GM12891 (cell line): Measurements from ENCODE around the gene NUAK2.

Experiments
- DNase-seq: peaks from one replicate; pipeline ENCODE4 v3.0.0; 2011; ENCODE audit warnings: low spot score; ENCODE audit not compliant: insufficient read length
- FAIRE-seq: peaks from 2 replicates; lab custom pipeline; 2011; peaks lifted over from hg19 to GRCh38; lab: Jason Lieb, UNC
- PAX5 ChIP-seq: IDR thresholded peaks from 2 replicates; pipeline ENCODE4 v1.6.1; 2011; ENCODE audit warnings: low read length, moderate library complexity, mild to moderate bottlenecking; ENCODE audit not compliant: insufficient read depth, severe bottlenecking
- POLR2A ChIP-seq: IDR thresholded peaks from 2 replicates; pipeline ENCODE4 v1.6.1; 2011; ENCODE audit warnings: low read depth, low read length, control low read depth
- POLR2AphosphoS5 ChIP-seq: IDR thresholded peaks from 2 replicates; pipeline ENCODE4 v1.6.1; 2011; ENCODE audit warnings: low read depth, low read length, control low read depth
- POU2F2 ChIP-seq: IDR thresholded peaks from 2 replicates; pipeline ENCODE4 v1.6.1; 2011; ENCODE audit warnings: low read depth, mild to moderate bottlenecking, control low read depth, low read length, moderate library complexity
- SPI1 ChIP-seq: IDR thresholded peaks from 2 replicates; pipeline ENCODE4 v1.6.1; 2011; ENCODE audit warnings: low read depth, low read length, control low read depth
- TAF1 ChIP-seq: IDR thresholded peaks from 2 replicates; pipeline ENCODE4 v1.6.1; 2011; ENCODE audit warnings: low read depth, low read length, control low read depth

Gene NUAK2

DNA sequence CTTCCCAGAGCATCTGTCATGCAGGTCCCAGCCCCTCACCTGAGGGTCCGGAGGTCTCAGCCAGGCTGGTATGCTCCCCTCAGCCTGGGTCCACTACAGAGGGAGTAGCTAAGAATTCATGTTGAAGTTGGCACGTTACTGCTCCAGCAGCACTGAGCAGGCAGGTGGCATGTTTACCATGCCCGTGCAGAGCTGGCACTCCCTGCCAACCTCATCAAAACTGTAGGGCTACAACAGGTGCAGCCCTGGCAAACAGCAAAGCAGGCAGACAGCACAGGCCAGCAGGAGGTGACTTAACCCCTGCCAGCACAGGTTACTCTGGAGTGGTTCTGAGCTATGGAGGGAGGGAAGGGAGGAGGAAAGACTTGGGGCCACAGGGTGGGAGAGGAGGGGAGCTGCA is 46.4 kb downstream of the NUAK2 start:
- no peak for DNase-seq
- FAIRE-seq, result no peak
- TF ChIP-seq TAF1 (no peak), SPI1 (no peak), PAX5 (no peak), POLR2AphosphoS5 (no peak), POU2F2 (no peak), POLR2A (no peak)

DNA sequence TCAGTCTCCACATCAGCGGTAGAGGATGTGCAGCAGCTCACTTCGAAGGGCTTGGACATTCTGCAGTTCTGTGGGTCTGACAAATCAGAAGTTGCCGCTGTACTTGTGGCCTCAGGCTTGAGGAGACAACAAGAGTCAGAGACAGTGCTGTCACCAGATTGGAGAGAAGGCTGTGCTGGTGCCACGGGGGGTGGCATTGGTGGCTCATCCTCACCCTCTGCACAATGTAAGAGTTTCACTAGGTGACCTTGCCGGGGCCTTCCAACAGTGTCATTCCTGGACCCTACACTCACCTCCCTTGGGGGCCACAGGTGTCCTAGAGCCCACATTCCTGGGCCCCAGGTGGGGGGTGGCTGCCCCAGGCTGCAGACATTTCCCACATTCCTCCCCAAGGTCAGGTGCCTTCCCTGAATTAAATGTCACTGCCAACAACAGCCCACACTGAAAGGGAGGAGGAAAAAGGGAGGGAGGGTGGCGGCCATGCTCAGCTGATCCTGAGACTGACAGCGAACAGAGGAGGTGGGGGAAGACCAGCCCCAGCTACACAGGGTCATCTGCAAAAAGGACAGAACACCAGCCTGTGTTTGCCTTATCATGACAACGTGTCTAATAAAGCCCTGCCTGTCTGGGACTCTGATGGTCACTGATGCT is 47.4 kb downstream of the NUAK2 start:
- FAIRE-seq (no peak), DNase-seq (no peak)
- peak; percentile 30 for TF ChIP-seq PAX5
- no peak for TF ChIP-seq POLR2A

DNA sequence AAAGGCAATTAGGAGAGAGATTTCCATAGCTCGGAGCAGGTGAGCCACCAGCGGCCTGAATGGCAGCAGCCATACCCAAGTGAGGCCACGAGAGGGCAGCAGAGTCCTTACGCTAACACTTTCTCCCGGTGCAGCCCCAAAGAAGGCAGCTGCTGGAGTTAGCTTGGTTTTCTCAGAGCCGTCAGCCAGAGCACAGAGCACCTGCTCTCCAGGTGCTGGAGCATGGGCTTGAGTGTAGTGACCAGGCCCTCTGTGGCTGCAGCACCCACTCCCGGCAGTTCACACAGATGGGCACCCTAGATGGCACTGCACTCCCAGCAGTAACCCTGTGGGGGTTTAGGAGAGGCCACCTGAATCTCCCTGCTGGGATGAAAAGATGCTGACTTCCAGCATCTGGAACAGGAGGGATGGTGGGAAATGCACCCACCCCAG is 48.0 kb downstream of the NUAK2 start:
- TF ChIP-seq SPI1, result no peak
- TF ChIP-seq TAF1, result no peak
- TF ChIP-seq POU2F2, result 0 out of 2 replicates have a peak, but pooled peaks have one; percentile 45
- no peak for TF ChIP-seq PAX5
- no peak for TF ChIP-seq POLR2A
- FAIRE-seq (peak; percentile 96), DNase-seq (peak; percentile 86)

DNA sequence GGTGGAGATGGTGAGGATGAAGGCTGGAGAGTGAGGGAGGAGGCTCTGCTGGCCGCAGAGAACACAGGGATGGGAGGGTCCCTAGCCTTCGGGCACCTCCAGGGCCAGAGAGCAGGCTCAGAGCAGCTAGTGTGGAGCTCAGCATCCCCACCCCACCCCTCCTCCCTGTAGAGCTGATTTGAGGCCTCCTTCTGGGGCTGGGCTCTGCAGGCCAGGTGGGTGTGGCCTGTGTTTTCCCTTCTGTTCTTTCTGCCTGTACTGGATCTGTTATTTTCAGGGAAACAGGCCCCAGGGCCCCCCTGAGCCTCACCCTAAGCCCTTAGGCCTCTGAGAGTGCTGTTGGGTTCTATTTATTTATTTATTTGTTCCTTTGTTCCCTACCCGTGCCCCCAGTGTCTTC is 49.0 kb downstream of the NUAK2 start:
- TF ChIP-seq PAX5 (no peak), SPI1 (no peak), POU2F2 (no peak), POLR2AphosphoS5 (no peak), TAF1 (no peak), POLR2A (no peak)
- DNase-seq (no peak), FAIRE-seq (no peak)

DNA sequence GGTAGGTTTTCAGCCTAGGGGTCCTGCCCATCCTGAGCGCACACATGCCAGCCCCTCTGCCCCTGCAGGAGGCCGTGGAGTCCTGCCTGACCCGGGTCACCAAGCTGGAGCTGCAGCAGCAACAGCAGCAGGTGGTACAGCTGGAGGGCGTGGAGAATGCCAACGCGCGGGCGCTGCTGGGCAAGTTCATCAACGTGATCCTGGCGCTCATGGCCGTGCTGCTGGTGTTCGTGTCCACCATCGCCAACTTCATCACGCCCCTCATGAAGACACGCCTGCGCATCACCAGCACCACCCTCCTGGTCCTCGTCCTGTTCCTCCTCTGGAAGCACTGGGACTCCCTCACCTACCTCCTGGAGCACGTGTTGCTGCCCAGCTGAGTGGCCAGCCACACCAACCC is 49.8 kb downstream of the NUAK2 start:
- DNase-seq (no peak), FAIRE-seq (no peak)
- TF ChIP-seq POLR2AphosphoS5, result no peak
- no peak for TF ChIP-seq POLR2A
- TF ChIP-seq TAF1, result no peak
- TF ChIP-seq SPI1, result no peak
- no peak for TF ChIP-seq PAX5
- TF ChIP-seq POU2F2, result no peak

DNA sequence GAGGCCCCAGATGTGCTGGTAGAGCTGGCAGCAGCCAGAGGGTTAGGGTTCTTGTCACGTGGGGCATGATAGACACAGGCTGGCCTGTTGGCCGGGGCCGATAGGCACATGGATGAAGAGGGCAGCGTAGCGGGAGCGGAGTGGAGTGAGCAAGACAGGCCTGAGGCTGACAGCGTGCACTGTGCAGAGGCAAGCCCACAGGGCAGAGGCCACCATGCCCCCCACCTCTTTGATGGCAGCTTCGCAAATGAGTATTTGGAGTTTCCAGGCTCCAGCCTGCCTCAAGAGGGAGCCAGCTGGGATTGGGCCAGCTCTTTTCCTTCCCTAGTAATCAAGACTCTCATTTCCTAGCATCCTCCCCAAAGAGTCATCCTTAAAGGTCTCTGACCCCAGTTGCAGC is 50.3 kb downstream of the NUAK2 start:
- TF ChIP-seq POU2F2 (no peak), TAF1 (no peak), PAX5 (no peak), SPI1 (no peak), POLR2AphosphoS5 (no peak), POLR2A (no peak)
- DNase-seq (no peak), FAIRE-seq (no peak)

DNA sequence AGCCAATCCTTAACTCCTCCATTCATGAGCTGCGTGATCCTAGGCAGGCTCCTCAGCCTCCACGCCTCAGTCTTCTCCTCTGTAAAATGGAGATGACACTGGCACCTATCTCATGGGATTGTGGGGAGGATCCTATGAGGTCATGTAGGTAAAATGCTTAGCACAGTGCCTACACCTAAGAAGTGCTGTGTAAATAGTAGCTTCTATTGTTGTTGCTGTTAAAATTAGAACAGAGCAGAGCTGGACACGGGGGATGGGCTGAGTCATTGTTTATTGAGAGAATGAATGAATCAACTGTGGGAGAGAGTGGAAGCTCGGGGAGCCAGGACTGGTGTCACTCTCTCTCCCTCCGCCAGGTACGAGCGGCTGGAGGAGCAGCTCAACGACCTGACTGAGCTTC is 50.8 kb downstream of the NUAK2 start:
- no peak for TF ChIP-seq POLR2A
- no peak for TF ChIP-seq SPI1
- TF ChIP-seq TAF1, result no peak
- no peak for TF ChIP-seq POU2F2
- no peak for TF ChIP-seq PAX5
- no peak for TF ChIP-seq POLR2AphosphoS5
- no peak for FAIRE-seq
- no peak for DNase-seq

DNA sequence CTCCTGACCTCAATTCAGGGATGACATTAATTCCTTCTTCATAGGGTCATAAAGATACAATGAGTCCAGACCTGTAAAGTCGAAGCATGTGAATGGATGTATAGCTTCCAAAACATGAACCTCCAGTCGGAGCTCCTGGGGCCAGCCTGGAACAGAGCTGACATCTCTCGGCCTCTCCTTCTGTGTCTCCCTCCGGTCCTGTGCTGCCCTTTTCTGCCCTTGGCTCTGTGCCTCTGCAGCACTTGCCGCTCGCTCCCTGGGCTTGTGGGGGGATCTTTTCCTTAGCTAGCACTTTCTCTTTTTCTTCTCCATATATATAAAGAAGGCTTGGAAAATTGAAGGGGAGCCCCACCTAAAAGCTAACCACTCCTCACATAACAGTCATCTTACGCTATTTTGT is 51.3 kb downstream of the NUAK2 start:
- FAIRE-seq (no peak), DNase-seq (no peak)
- no peak for TF ChIP-seq TAF1
- TF ChIP-seq POU2F2, result no peak
- TF ChIP-seq POLR2A, result no peak

DNA sequence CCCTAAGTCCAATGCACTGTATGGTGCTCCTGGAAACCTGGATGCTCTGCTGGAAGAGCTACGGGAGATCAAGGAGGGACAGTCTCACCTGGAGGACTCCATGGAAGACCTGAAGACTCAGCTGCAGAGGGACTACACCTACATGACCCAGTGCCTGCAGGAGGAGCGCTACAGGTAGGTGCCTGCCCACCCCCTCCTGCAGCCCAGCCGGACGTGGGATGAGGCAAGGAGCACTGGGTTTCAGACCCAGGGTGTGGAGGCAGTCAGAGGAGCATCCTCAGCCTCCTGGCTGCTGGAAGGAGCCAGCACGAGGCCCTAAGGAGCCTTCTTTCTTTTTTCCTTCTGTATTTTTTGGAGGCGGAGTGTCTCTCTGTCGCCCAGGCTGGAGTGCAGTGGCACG is 51.8 kb downstream of the NUAK2 start:
- FAIRE-seq, result no peak
- TF ChIP-seq POU2F2 (no peak), SPI1 (no peak), PAX5 (no peak), POLR2AphosphoS5 (no peak), TAF1 (no peak), POLR2A (no peak)

More for the DNA sequence above, 51.8 kb downstream of the NUAK2 start:
- DNase-seq, result no peak
